Ishikawa (cell line): ENCODE data around the gene ACSM3.

ENCODE experiments used
- CEBPB ChIP-seq: IDR thresholded peaks from 2 replicates; pipeline ENCODE4 v1.6.1; 2012
- CREB1 ChIP-seq: IDR thresholded peaks from 2 replicates; pipeline ENCODE4 v1.6.1; 2012; ENCODE audit warnings: low read depth
- EGR1 ChIP-seq: IDR thresholded peaks from 2 replicates; pipeline ENCODE4 v1.6.1; 2012
- EP300 ChIP-seq: IDR thresholded peaks from 2 replicates; pipeline ENCODE4 v1.6.1; 2012; ENCODE audit warnings: borderline replicate concordance
- FOXM1 ChIP-seq: IDR thresholded peaks from 2 replicates; pipeline ENCODE4 v1.6.1; 2012; ENCODE audit warnings: low read depth, borderline replicate concordance
- NFIC ChIP-seq: IDR thresholded peaks from 2 replicates; pipeline ENCODE4 v1.6.1; 2012
- RAD21 ChIP-seq: IDR thresholded peaks from 2 replicates; pipeline ENCODE4 v1.6.1; 2012; ENCODE audit warnings: low read depth
- REST ChIP-seq: IDR thresholded peaks from 2 replicates; pipeline ENCODE4 v1.6.1; 2012; ENCODE audit warnings: low read depth, mild to moderate bottlenecking
- TAF1 ChIP-seq: IDR thresholded peaks from 2 replicates; pipeline ENCODE4 v1.6.1; 2012; ENCODE audit warnings: low read depth, mild to moderate bottlenecking
- TCF12 ChIP-seq: IDR thresholded peaks from 2 replicates; pipeline ENCODE4 v1.6.1; 2012; ENCODE audit warnings: low read depth
- TEAD4 ChIP-seq: IDR thresholded peaks from 2 replicates; pipeline ENCODE4 v1.6.1; 2012
- USF1 ChIP-seq: IDR thresholded peaks from 2 replicates; pipeline ENCODE4 v1.6.1; 2012
- YY1 ChIP-seq: IDR thresholded peaks from 2 replicates; pipeline ENCODE4 v1.6.1; 2012; ENCODE audit warnings: low read depth
- ZBTB7A ChIP-seq: IDR thresholded peaks from 2 replicates; pipeline ENCODE4 v1.6.1; 2012; ENCODE audit warnings: low read depth
- TF ChIP-seq, protein P1 (sequence below): IDR thresholded peaks from 2 replicates; pipeline ENCODE4 v1.6.1; 2012

ACSM3 gene

GRCh38 chr16:20743591-20743990 lies 20.2 kb upstream of the ACSM3 start:
- TF ChIP-seq REST (no peak), EP300 (no peak), TCF12 (no peak), CREB1 (no peak), TEAD4 (no peak), ZBTB7A (no peak), YY1 (no peak), EGR1 (no peak), NFIC (no peak), TAF1 (no peak), FOXM1 (no peak)
- TF ChIP-seq, protein P1, sequence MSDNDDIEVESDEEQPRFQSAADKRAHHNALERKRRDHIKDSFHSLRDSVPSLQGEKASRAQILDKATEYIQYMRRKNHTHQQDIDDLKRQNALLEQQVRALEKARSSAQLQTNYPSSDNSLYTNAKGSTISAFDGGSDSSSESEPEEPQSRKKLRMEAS = no peak

- TF ChIP-seq, protein P1 = no peak
Measured at GRCh38 chr16:20744922-20745440, 18.8 kb upstream of the ACSM3 start.

- TF ChIP-seq TEAD4 (no peak), EP300 (no peak), TCF12 (no peak), RAD21 (no peak), REST (no peak), CREB1 (no peak), NFIC (no peak), YY1 (no peak), ZBTB7A (no peak), CEBPB (no peak), EGR1 (no peak)
Measured at GRCh38 chr16:20746461-20746860, 17.4 kb upstream of the ACSM3 start.

DNA sequence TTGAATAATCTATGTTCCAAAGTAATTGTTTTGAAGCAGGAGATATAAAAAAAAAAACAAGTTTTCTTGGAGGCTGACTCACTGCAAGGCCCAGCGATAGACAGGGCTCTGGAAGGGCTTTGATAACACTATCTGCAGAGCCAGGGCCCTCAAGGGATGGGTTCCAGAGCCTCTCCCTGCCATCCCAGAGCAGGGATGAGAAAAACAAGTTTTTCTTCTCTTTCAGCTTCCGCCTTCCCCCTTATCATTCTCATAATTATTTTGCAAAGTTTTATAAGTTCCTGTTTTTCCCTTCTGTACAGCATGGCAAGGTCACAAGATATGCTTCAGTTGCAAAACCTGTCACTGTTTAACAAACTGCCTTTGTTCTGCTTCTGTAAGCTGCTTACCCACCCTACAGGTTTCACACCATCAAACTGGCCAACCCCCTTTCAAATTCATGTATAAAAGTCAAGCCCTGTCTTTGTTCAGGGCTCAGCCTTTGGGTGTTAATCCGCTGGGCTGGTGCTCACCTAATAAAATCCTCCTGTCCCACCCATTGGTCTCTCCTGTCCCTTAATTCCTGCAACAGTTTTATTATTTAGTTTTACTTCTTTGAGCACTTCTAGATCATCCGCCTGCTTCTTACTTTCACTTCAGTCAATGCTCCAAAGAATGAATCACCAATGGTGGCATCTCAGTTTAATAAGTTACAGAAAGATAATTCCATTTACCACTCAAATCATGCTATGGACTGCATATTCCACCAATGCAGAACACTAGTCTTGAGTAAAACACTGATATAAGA lies 16.6 kb upstream of the ACSM3 start:
- TF ChIP-seq EGR1 (no peak), TCF12 (no peak), USF1 (no peak), CREB1 (no peak), TAF1 (no peak), RAD21 (no peak), FOXM1 (no peak), ZBTB7A (no peak), EP300 (no peak), REST (no peak), TEAD4 (no peak), NFIC (no peak), CEBPB (no peak), YY1 (no peak)
- TF ChIP-seq, protein P1 = no peak
